HG03097 (cell line): ENCODE data around the gene ANP32B.

Experiments used
- ATAC-seq: cut with Tn5 transposase; IDR thresholded peaks from one replicate; pipeline ENCODE4 v1.9.1; 2021; ENCODE audit not compliant: unreplicated experiment, low FRiP score

Gene ANP32B

GRCh38 chr9:98057138-98057799 lies 74.1 kb downstream of the ANP32B start:
- no peak for ATAC-seq

GRCh38 chr9:98062161-98062560 lies 79.0 kb downstream of the ANP32B start:
- ATAC-seq, result no peak

- no peak for ATAC-seq
Observed at GRCh38 chr9:98064623-98065392, 81.7 kb downstream of the ANP32B start.
